ENCODE measurements around the gene RAET1E. TPM values are rescaled to one million over a fixed set of nuclear protein-coding genes. Genes with fewer than 3 reads are reported as not detected.
"Not testable (repeated sequence)": the region's sequence is repeated elsewhere in the genome, so short reads cannot be mapped to it uniquely, and the experiment has no call there.

Gene RAET1E
- total and polyA plus RNA-seq, 4 donors = 0.18 to 1.7 (median 0.65) TPM; not detected in 1

DNA sequence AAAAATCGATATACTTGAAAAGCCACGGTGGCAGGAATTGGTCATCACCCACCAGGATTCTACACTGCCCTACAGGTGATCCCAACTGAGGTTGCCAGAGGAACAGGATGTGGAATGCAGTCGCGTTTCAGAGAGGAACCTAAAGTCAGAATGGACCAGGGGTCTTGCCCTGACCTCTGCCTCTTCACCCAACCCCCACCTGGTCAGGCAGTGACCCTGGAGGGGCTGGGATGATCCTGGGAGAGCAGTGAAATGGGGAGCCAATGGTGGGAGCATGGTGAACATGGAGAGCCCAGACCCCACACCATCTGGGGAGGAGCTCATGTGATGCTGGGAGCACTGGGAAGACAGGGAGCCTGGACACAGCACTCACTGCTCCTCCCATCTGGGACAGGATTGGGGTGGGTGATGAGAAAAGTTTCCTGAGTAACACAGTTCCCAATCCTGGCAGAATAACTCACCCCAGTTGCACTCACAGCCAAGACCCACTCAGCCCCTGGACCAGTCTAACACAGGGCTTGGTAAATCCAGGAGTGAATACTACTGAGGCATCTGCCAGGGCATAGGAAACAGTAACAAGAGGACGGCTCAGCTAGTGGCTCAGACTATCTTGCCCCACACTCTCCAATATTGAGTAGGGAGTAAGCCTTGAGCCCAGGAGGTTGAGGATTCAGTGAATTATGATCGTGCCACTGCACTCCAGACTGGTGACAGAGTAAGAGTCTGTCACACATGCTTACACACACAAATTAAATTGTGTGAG is 42.2 kb upstream of the RAET1E start:
- intact Hi-C loops (cut with DNase I) = no loop called here
- 12 to 14% methylated on average over 6 of the region's 6 CpGs for WGBS, 2 donors
- DNase-seq = no peak
- H3K4me1 ChIP-seq (ENCODE audit: control insufficient read depth in 1 of 2, insufficient read depth in 2 of 2, low read length in 2 of 2) = no peaks in the 10 kb centered on the region
- H3K9me3 ChIP-seq (ENCODE audit: control insufficient read depth, low read length) = no peaks in the 10 kb centered on the region
- no peak for ATAC-seq (ENCODE audit: low FRiP score)
- H3K27ac ChIP-seq (ENCODE audit: low read depth in 1 of 2, low read length in 2 of 2) = no peak overlapping the region
- H3K27me3 ChIP-seq (ENCODE audit: control insufficient read depth in 1 of 2, insufficient read depth in 2 of 2, low read length in 1 of 2) = no peaks in the 10 kb centered on the region
- H3K4me3 ChIP-seq (ENCODE audit: low read length in 2 of 2) = no peak overlapping the region
- no peaks in the 10 kb centered on the region for H3K36me3 ChIP-seq (ENCODE audit: control insufficient read depth in 1 of 2, insufficient read depth in 2 of 2, low read length in 1 of 2)

GRCh38 chr6:149939356-149939648 is 41.4 kb upstream of the RAET1E start:
- no peak overlapping the region for H3K4me3 ChIP-seq (ENCODE audit: low read length in 2 of 2)
- no peak for DNase-seq
- H3K36me3 ChIP-seq (ENCODE audit: control insufficient read depth in 1 of 2, insufficient read depth in 2 of 2, low read length in 1 of 2) = no peaks in the 10 kb centered on the region
- no peaks in the 10 kb centered on the region for H3K4me1 ChIP-seq (ENCODE audit: control insufficient read depth in 1 of 2, insufficient read depth in 2 of 2, low read length in 2 of 2)
- 29 to 36% methylated on average over 5 of the region's 5 CpGs for WGBS, 2 donors
- intact Hi-C loops (cut with DNase I) = no loop called here
- H3K27ac ChIP-seq (ENCODE audit: low read depth in 1 of 2, low read length in 2 of 2) = no peak overlapping the region
- ATAC-seq (ENCODE audit: low FRiP score) = no peak
- no peaks in the 10 kb centered on the region for H3K27me3 ChIP-seq (ENCODE audit: control insufficient read depth in 1 of 2, insufficient read depth in 2 of 2, low read length in 1 of 2)
- no peaks in the 10 kb centered on the region for H3K9me3 ChIP-seq (ENCODE audit: control insufficient read depth, low read length)

GRCh38 chr6:149938571-149939355 is 40.9 kb upstream of the RAET1E start:
- peak in 1 of 2 donors; percentile 57 for DNase-seq

DNA sequence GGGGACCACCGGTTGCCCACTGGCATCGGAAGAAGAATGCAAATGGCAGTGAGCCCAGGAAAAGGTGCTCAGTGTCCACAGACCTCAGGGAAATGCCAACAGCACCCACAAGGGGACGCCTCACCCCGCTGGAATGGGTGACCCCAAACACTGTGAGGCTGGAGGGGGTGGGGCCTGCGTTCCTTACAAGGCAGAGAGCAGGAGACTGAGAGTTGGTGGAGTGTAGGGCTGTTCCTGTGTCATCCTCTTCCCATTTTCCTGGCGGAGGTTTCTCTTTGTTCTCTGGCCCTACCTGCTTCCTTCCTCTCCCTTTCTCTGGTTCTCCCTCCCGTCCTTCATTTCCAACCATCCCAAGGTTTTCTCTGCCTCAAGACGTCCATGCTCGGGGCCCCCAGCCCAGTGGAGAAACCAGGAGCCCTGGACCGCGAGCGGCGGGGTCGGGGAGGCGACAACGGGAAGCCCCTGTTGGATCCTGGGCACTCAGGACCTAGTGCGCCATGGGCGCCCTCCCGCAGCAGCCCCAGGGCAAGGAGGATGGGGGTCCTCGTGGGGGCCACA is 40.2 kb upstream of the RAET1E start:
- intact Hi-C loops (cut with DNase I); H3K36me3 ChIP-seq (ENCODE audit: control insufficient read depth in 1 of 2, insufficient read depth in 2 of 2, low read length in 1 of 2); ATAC-seq (ENCODE audit: low FRiP score); H3K27ac ChIP-seq (ENCODE audit: low read depth in 1 of 2, low read length in 2 of 2); H3K4me3 ChIP-seq (ENCODE audit: low read length in 2 of 2); H3K4me1 ChIP-seq (ENCODE audit: control insufficient read depth in 1 of 2, insufficient read depth in 2 of 2, low read length in 2 of 2); H3K27me3 ChIP-seq (ENCODE audit: control insufficient read depth in 1 of 2, insufficient read depth in 2 of 2, low read length in 1 of 2); DNase-seq; H3K9me3 ChIP-seq (ENCODE audit: control insufficient read depth, low read length): not testable (repeated sequence)
- 5% methylated on average over 15 of the region's 20 CpGs for WGBS, 2 donors

More at GRCh38 chr6:149938571-149939355, 40.9 kb upstream of the RAET1E start:
- Histone ChIP-seq H3K4me1 (ENCODE audit: control insufficient read depth in 1 of 2, insufficient read depth in 2 of 2, low read length in 2 of 2) (no peaks in the 10 kb centered on the region), H3K4me3 (ENCODE audit: low read length in 2 of 2) (peak overlapping the region in 1 of 2 donors; percentile 25), H3K27me3 (ENCODE audit: control insufficient read depth in 1 of 2, insufficient read depth in 2 of 2, low read length in 1 of 2) (no peaks in the 10 kb centered on the region), H3K9me3 (ENCODE audit: control insufficient read depth, low read length) (no peaks in the 10 kb centered on the region), H3K36me3 (ENCODE audit: control insufficient read depth in 1 of 2, insufficient read depth in 2 of 2, low read length in 1 of 2) (no peaks in the 10 kb centered on the region), H3K27ac (ENCODE audit: low read depth in 1 of 2, low read length in 2 of 2) (no peak overlapping the region)
- peak; percentile 4 for ATAC-seq (ENCODE audit: low FRiP score)
- 2% methylated on average over 58 of the region's 58 CpGs for WGBS, 2 donors
- intact Hi-C loops (cut with DNase I) = no loop called here

GRCh38 chr6:149936743-149937142 is 38.8 kb upstream of the RAET1E start:
- Histone ChIP-seq H3K27ac (ENCODE audit: low read depth in 1 of 2, low read length in 2 of 2) (no peak overlapping the region), H3K36me3 (ENCODE audit: control insufficient read depth in 1 of 2, insufficient read depth in 2 of 2, low read length in 1 of 2) (no peaks in the 10 kb centered on the region), H3K27me3 (ENCODE audit: control insufficient read depth in 1 of 2, insufficient read depth in 2 of 2, low read length in 1 of 2) (no peaks in the 10 kb centered on the region), H3K9me3 (ENCODE audit: control insufficient read depth, low read length) (no peaks in the 10 kb centered on the region), H3K4me3 (ENCODE audit: low read length in 2 of 2) (no peak overlapping the region), H3K4me1 (ENCODE audit: control insufficient read depth in 1 of 2, insufficient read depth in 2 of 2, low read length in 2 of 2) (no peaks in the 10 kb centered on the region)
- DNase-seq (no peak), ATAC-seq (ENCODE audit: low FRiP score) (no peak)
- 45 to 54% methylated on average over 2 of the region's 2 CpGs for WGBS, 2 donors
- intact Hi-C loops (cut with DNase I) = loop anchor here in 1 of 2 donors (2.0 kb wide), 1 partner anchor 80 kb away; no protein-coding TSS in a partner anchor

- WGBS, 2 donors = 61 to 69% methylated on average over 2 of the region's 2 CpGs
- no peaks in the 10 kb centered on the region for H3K36me3 ChIP-seq (ENCODE audit: control insufficient read depth in 1 of 2, insufficient read depth in 2 of 2, low read length in 1 of 2)
- no peak overlapping the region for H3K27ac ChIP-seq (ENCODE audit: low read depth in 1 of 2, low read length in 2 of 2)
- no peak overlapping the region for H3K4me3 ChIP-seq (ENCODE audit: low read length in 2 of 2)
- intact Hi-C loops (cut with DNase I) = loop anchor here (2.0 kb wide), 1 partner anchor 81 kb away; no protein-coding TSS in a partner anchor
- ATAC-seq (ENCODE audit: low FRiP score) (no peak), DNase-seq (no peak)
- H3K9me3 ChIP-seq (ENCODE audit: control insufficient read depth, low read length) = no peaks in the 10 kb centered on the region
- H3K27me3 ChIP-seq (ENCODE audit: control insufficient read depth in 1 of 2, insufficient read depth in 2 of 2, low read length in 1 of 2) = no peaks in the 10 kb centered on the region
- no peaks in the 10 kb centered on the region for H3K4me1 ChIP-seq (ENCODE audit: control insufficient read depth in 1 of 2, insufficient read depth in 2 of 2, low read length in 2 of 2)
Measured at GRCh38 chr6:149935668-149936067, 37.8 kb upstream of the RAET1E start.

DNA sequence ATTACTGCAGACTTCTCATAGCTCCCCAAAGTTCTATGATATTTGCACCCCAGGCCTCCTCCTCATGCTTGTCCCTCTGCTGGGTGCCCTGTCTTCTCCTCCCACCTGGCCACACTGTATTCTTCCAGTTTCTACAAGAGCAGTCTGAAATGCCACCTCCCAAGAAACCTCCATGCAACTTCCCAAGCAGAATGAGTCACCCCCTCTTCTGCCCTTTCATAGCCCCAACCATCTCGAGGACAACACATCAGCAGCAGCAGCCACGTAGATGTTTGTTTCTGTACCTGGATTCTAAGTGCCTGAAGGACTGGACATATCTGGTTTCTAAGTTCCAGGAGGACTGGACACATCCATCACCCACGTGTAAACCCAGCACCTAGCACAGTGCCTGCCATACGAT is 37.3 kb upstream of the RAET1E start:
- Histone ChIP-seq H3K36me3 (ENCODE audit: control insufficient read depth in 1 of 2, insufficient read depth in 2 of 2, low read length in 1 of 2) (no peaks in the 10 kb centered on the region), H3K4me3 (ENCODE audit: low read length in 2 of 2) (no peak overlapping the region), H3K9me3 (ENCODE audit: control insufficient read depth, low read length) (no peaks in the 10 kb centered on the region), H3K4me1 (ENCODE audit: control insufficient read depth in 1 of 2, insufficient read depth in 2 of 2, low read length in 2 of 2) (no peaks in the 10 kb centered on the region), H3K27ac (ENCODE audit: low read depth in 1 of 2, low read length in 2 of 2) (no peak overlapping the region), H3K27me3 (ENCODE audit: control insufficient read depth in 1 of 2, insufficient read depth in 2 of 2, low read length in 1 of 2) (no peaks in the 10 kb centered on the region)
- intact Hi-C loops (cut with DNase I) = loop anchor here in 1 of 2 donors (2.0 kb wide), 1 partner anchor 82 kb away; no protein-coding TSS in a partner anchor
- 54 to 57% methylated on average over 4 of the region's 4 CpGs for WGBS, 2 donors
- no peak for DNase-seq
- ATAC-seq (ENCODE audit: low FRiP score) = no peak

GRCh38 chr6:149934249-149935156 is 36.6 kb upstream of the RAET1E start:
- H3K9me3 ChIP-seq (ENCODE audit: control insufficient read depth, low read length) = no peaks in the 10 kb centered on the region
- no peak overlapping the region for H3K27ac ChIP-seq (ENCODE audit: low read depth in 1 of 2, low read length in 2 of 2)
- no peaks in the 10 kb centered on the region for H3K4me1 ChIP-seq (ENCODE audit: control insufficient read depth in 1 of 2, insufficient read depth in 2 of 2, low read length in 2 of 2)
- intact Hi-C loops (cut with DNase I) = loop anchor here in 1 of 2 donors (2.0 kb wide), 1 partner anchor 82 kb away; no protein-coding TSS in a partner anchor
- DNase-seq = peak in 1 of 2 donors; percentile 56
- 34 to 37% methylated on average over 11 of the region's 11 CpGs for WGBS, 2 donors
- no peaks in the 10 kb centered on the region for H3K27me3 ChIP-seq (ENCODE audit: control insufficient read depth in 1 of 2, insufficient read depth in 2 of 2, low read length in 1 of 2)
- H3K4me3 ChIP-seq (ENCODE audit: low read length in 2 of 2) = no peak overlapping the region
- H3K36me3 ChIP-seq (ENCODE audit: control insufficient read depth in 1 of 2, insufficient read depth in 2 of 2, low read length in 1 of 2) = no peaks in the 10 kb centered on the region
- ATAC-seq (ENCODE audit: low FRiP score) = peak; percentile 81

Data from aorta (tissue), 5 donors.